ENCODE measurements around the gene SYTL5. TPM values are rescaled to one million over a fixed set of nuclear protein-coding genes. Genes with fewer than 3 reads are reported as not detected.

Gene SYTL5
- total RNA-seq, 1 donor from 2014 or later = 8.4 TPM

GRCh38 chrX:38060331-38060878, 54.1 kb downstream of the SYTL5 start:
- H3K4me3 Mint-ChIP-seq (ENCODE audit: unreplicated experiment) = no peak overlapping the region

GRCh38 chrX:38061335-38061734, 55.0 kb downstream of the SYTL5 start:
- H3K4me1 ChIP-seq (ENCODE audit: insufficient read depth, low read length) = peaks cover 9% of the 10 kb centered on the region
- H3K9ac ChIP-seq (ENCODE audit: low read length) = no peak overlapping the region
- TF ChIP-seq EZH2 (IDR thresholded peaks at IDR 0.05; ENCODE audit: insufficient read depth, low read length) (no peak), CTCF (IDR thresholded peaks at IDR 0.05; ENCODE audit: insufficient read depth, low read depth, low read length) (no peak)
- DNase-seq (ENCODE audit: low read depth) (peak; percentile 52), FAIRE-seq (peak; percentile 93)
- Mint-ChIP-seq H3K9me3 (ENCODE audit: unreplicated experiment) (peaks cover 3% of the 10 kb centered on the region), H3K27me3 (ENCODE audit: low read depth, unreplicated experiment) (no peaks in the 10 kb centered on the region), H3K4me1 (ENCODE audit: low read depth, unreplicated experiment) (peaks cover 14% of the 10 kb centered on the region), H3K27ac (ENCODE audit: unreplicated experiment) (peak overlapping the region; percentile 53), H3K4me3 (ENCODE audit: unreplicated experiment) (no peak overlapping the region), H3K36me3 (ENCODE audit: low read depth, unreplicated experiment) (no peaks in the 10 kb centered on the region)
- peak overlapping the region; percentile 16 for H3K4me2 ChIP-seq (ENCODE audit: low read length)
- no peaks in the 10 kb centered on the region for H4K20me1 ChIP-seq (ENCODE audit: insufficient read depth, low read length)
- H3K9me3 ChIP-seq (ENCODE audit: insufficient read depth, low read depth, low read length) = no peaks in the 10 kb centered on the region
- H3K36me3 ChIP-seq (ENCODE audit: insufficient read depth, low read length) = no peaks in the 10 kb centered on the region
- H3K79me2 ChIP-seq (ENCODE audit: insufficient read depth, low read length) = no peaks in the 10 kb centered on the region
- H3K4me3 ChIP-seq (ENCODE audit: insufficient read depth, low read depth, low read length) = no peak overlapping the region
- no peak overlapping the region for H2AFZ ChIP-seq (ENCODE audit: low read depth, low read length)
- H3K27ac ChIP-seq (ENCODE audit: low read depth, low read length) = peak overlapping the region; percentile 71
- no peaks in the 10 kb centered on the region for H3K27me3 ChIP-seq (ENCODE audit: insufficient read depth, low read length)

More at GRCh38 chrX:38060331-38060878, 54.1 kb downstream of the SYTL5 start:
- Histone ChIP-seq H3K79me2 (ENCODE audit: insufficient read depth, low read length) (no peaks in the 10 kb centered on the region), H3K9me3 (ENCODE audit: insufficient read depth, low read depth, low read length) (no peaks in the 10 kb centered on the region), H3K4me2 (ENCODE audit: low read length) (no peak overlapping the region), H3K27me3 (ENCODE audit: insufficient read depth, low read length) (no peaks in the 10 kb centered on the region), H3K36me3 (ENCODE audit: insufficient read depth, low read length) (no peaks in the 10 kb centered on the region), H3K4me1 (ENCODE audit: insufficient read depth, low read length) (peaks cover 11% of the 10 kb centered on the region), H3K27ac (ENCODE audit: low read depth, low read length) (peak overlapping the region; percentile 71), H3K9ac (ENCODE audit: low read length) (no peak overlapping the region), H3K4me3 (ENCODE audit: insufficient read depth, low read depth, low read length) (no peak overlapping the region), H2AFZ (ENCODE audit: low read depth, low read length) (no peak overlapping the region), H4K20me1 (ENCODE audit: insufficient read depth, low read length) (no peaks in the 10 kb centered on the region)
- H3K9me3 Mint-ChIP-seq (ENCODE audit: unreplicated experiment) = peaks cover under 1% of the 10 kb centered on the region
- FAIRE-seq = peak; percentile 87
- H3K4me1 Mint-ChIP-seq (ENCODE audit: low read depth, unreplicated experiment) = peaks cover 14% of the 10 kb centered on the region
- H3K36me3 Mint-ChIP-seq (ENCODE audit: low read depth, unreplicated experiment) = no peaks in the 10 kb centered on the region
- peak; percentile 70 for DNase-seq (ENCODE audit: low read depth)
- no peaks in the 10 kb centered on the region for H3K27me3 Mint-ChIP-seq (ENCODE audit: low read depth, unreplicated experiment)
- H3K27ac Mint-ChIP-seq (ENCODE audit: unreplicated experiment) = no peak overlapping the region
- no peak for TF ChIP-seq CTCF (IDR thresholded peaks at IDR 0.05; ENCODE audit: insufficient read depth, low read depth, low read length)
- TF ChIP-seq EZH2 (IDR thresholded peaks at IDR 0.05; ENCODE audit: insufficient read depth, low read length) = no peak

- FAIRE-seq (peak; percentile 96), DNase-seq (ENCODE audit: low read depth) (no peak)
- Mint-ChIP-seq H3K27me3 (ENCODE audit: low read depth, unreplicated experiment) (no peaks in the 10 kb centered on the region), H3K9me3 (ENCODE audit: unreplicated experiment) (peaks cover 6% of the 10 kb centered on the region), H3K36me3 (ENCODE audit: low read depth, unreplicated experiment) (no peaks in the 10 kb centered on the region), H3K4me1 (ENCODE audit: low read depth, unreplicated experiment) (no peaks in the 10 kb centered on the region), H3K27ac (ENCODE audit: unreplicated experiment) (no peak overlapping the region), H3K4me3 (ENCODE audit: unreplicated experiment) (no peak overlapping the region)
- TF ChIP-seq CTCF (IDR thresholded peaks at IDR 0.05; ENCODE audit: insufficient read depth, low read depth, low read length) = no peak
- TF ChIP-seq EZH2 (IDR thresholded peaks at IDR 0.05; ENCODE audit: insufficient read depth, low read length) = no peak
- no peak overlapping the region for H3K4me3 ChIP-seq (ENCODE audit: insufficient read depth, low read depth, low read length)
- H4K20me1 ChIP-seq (ENCODE audit: insufficient read depth, low read length) = no peaks in the 10 kb centered on the region
- H3K27me3 ChIP-seq (ENCODE audit: insufficient read depth, low read length) = no peaks in the 10 kb centered on the region
- no peak overlapping the region for H3K9ac ChIP-seq (ENCODE audit: low read length)
- no peak overlapping the region for H3K4me2 ChIP-seq (ENCODE audit: low read length)
- H3K79me2 ChIP-seq (ENCODE audit: insufficient read depth, low read length) = no peaks in the 10 kb centered on the region
- H3K9me3 ChIP-seq (ENCODE audit: insufficient read depth, low read depth, low read length) = no peaks in the 10 kb centered on the region
- no peak overlapping the region for H3K27ac ChIP-seq (ENCODE audit: low read depth, low read length)
- H3K4me1 ChIP-seq (ENCODE audit: insufficient read depth, low read length) = no peaks in the 10 kb centered on the region
- H2AFZ ChIP-seq (ENCODE audit: low read depth, low read length) = no peak overlapping the region
- no peaks in the 10 kb centered on the region for H3K36me3 ChIP-seq (ENCODE audit: insufficient read depth, low read length)
Measured at GRCh38 chrX:38066934-38067333, 60.6 kb downstream of the SYTL5 start.
